Measurements from ENCODE around the gene PACRG.

DNA sequence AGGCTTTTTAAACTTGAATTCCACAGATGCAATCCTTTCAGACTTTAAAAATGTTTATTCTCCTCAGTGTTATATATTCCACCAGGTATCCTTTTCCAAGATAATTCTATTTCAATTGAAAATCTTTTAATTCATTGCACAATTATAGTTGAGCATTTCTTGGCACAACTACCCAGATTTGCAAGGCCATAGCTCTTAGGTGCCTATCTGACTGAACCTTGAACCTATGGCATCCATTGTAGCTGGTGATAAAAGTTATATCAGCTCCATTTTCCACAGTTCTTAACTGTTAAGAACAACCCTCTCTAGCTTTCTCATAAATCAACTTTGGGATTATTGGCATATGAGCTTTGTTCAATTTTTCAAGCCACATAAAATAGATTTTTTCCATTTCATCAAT, 42.4 kb downstream of the PACRG start:
- no peak for TF ChIP-seq POLR2A (IDR thresholded peaks at IDR 0.05)
- TF ChIP-seq, protein P1, sequence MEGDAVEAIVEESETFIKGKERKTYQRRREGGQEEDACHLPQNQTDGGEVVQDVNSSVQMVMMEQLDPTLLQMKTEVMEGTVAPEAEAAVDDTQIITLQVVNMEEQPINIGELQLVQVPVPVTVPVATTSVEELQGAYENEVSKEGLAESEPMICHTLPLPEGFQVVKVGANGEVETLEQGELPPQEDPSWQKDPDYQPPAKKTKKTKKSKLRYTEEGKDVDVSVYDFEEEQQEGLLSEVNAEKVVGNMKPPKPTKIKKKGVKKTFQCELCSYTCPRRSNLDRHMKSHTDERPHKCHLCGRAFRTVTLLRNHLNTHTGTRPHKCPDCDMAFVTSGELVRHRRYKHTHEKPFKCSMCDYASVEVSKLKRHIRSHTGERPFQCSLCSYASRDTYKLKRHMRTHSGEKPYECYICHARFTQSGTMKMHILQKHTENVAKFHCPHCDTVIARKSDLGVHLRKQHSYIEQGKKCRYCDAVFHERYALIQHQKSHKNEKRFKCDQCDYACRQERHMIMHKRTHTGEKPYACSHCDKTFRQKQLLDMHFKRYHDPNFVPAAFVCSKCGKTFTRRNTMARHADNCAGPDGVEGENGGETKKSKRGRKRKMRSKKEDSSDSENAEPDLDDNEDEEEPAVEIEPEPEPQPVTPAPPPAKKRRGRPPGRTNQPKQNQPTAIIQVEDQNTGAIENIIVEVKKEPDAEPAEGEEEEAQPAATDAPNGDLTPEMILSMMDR (IDR thresholded peaks at IDR 0.05), result no peak
